Measurements from ENCODE around the gene ELP6.
"Not testable (repeated sequence)": the region's sequence is repeated elsewhere in the genome, so short reads cannot be mapped to it uniquely, and the experiment has no call there.

ELP6 gene

GRCh38 chr3:47505267-47505666, 8.2 kb downstream of the ELP6 start:
- DNase-seq, result not testable (repeated sequence)

- no peak for DNase-seq
Measured at GRCh38 chr3:47504113-47504512, 9.4 kb downstream of the ELP6 start.

- no peak for DNase-seq
Measured at GRCh38 chr3:47503033-47503432, 10.5 kb downstream of the ELP6 start.

GRCh38 chr3:47496892-47497291, 16.6 kb downstream of the ELP6 start:
- no peak for DNase-seq

GRCh38 chr3:47495886-47496285, 17.6 kb downstream of the ELP6 start:
- no peak for DNase-seq

- DNase-seq, result no peak
Measured at GRCh38 chr3:47495111-47495510, 18.4 kb downstream of the ELP6 start.

GRCh38 chr3:47491777-47492176, 21.7 kb downstream of the ELP6 start:
- no peak for DNase-seq

- DNase-seq, result no peak
Measured at GRCh38 chr3:47491186-47491585, 22.3 kb downstream of the ELP6 start.

- no peak for DNase-seq
Measured at GRCh38 chr3:47487265-47487664, 26.2 kb downstream of the ELP6 start.

- DNase-seq, result no peak
Measured at GRCh38 chr3:47485812-47486211, 27.7 kb downstream of the ELP6 start.

- DNase-seq, result no peak
Measured at GRCh38 chr3:47482366-47482765, 31.1 kb downstream of the ELP6 start.

GRCh38 chr3:47481763-47482162, 31.7 kb downstream of the ELP6 start:
- not testable (repeated sequence) for DNase-seq

- not testable (repeated sequence) for DNase-seq
Measured at GRCh38 chr3:47480267-47480666, 33.2 kb downstream of the ELP6 start.

GRCh38 chr3:47479826-47480160, 33.7 kb downstream of the ELP6 start:
- DNase-seq, result no peak

GRCh38 chr3:47478022-47478421, 35.5 kb downstream of the ELP6 start:
- DNase-seq, result no peak

GRCh38 chr3:47476644-47477199, 36.8 kb downstream of the ELP6 start:
- DNase-seq, result peak in 1 of 2 experiments; percentile 22

- DNase-seq, result no peak
Measured at GRCh38 chr3:47476330-47476626, 37.2 kb downstream of the ELP6 start.

GRCh38 chr3:47475570-47476329, 37.8 kb downstream of the ELP6 start, which contains the start of gene SCAP:
SCAP (minus strand) TSS chr3:47475941; CDS start chr3:47442993, 32,948 bp downstream.
- DNase-seq, result peak; percentile 98 to 99

- no peak for DNase-seq
Measured at GRCh38 chr3:47475029-47475569, 38.4 kb downstream of the ELP6 start.

- DNase-seq, result no peak
Measured at GRCh38 chr3:47473391-47473790, 40.1 kb downstream of the ELP6 start.

- no peak for DNase-seq
Measured at GRCh38 chr3:47469616-47470015, 43.9 kb downstream of the ELP6 start.

GRCh38 chr3:47468315-47468714, 45.2 kb downstream of the ELP6 start:
- DNase-seq, result not testable (repeated sequence)

- no peak for DNase-seq
Measured at GRCh38 chr3:47464588-47464987, 48.9 kb downstream of the ELP6 start.

GRCh38 chr3:47459534-47460085, 53.9 kb downstream of the ELP6 start:
- DNase-seq, result not testable (repeated sequence)

Measured in activated T-cell treated with anti-CD3 and anti-CD28 coated beads, Interleukin-2, amount 50 U/mL, for 48 hours (primary cell).